ENCODE measurements around the gene AP3D1.

The AP3D1 gene

DNA sequence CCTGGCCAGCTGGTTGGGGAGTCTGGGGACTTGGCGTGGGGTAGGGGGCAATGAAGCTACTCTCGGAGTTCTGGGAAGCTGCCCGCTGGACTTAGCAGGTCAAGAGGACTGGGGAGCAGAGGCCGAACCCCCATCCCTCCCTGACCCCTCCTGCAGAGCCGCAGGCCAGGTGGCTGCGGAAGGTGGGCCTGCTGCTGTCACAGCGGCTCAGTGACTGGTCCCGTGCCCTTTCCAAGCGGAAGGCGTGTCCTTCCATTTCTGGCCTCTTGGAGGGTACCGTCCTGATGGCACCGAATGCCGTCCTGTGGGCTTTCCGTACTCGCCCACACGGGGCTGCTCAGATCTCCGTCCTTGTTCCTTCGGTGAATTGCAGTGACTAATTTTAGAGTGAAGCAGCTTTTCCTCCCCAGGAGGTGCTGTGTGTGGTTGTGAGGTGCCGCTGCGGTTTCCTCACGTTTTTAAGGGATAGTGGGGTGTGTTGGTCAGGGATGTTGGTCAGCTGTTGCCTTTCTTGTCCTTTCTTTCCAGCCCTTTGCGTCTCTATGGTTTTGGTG is 33.1 kb upstream of the AP3D1 start:
- no peak for ATAC-seq (ENCODE audit: low read depth)
- H3K9me3 ChIP-seq (ENCODE audit: severe bottlenecking): no peaks in the 10 kb centered on the region
- TF ChIP-seq, protein P1, sequence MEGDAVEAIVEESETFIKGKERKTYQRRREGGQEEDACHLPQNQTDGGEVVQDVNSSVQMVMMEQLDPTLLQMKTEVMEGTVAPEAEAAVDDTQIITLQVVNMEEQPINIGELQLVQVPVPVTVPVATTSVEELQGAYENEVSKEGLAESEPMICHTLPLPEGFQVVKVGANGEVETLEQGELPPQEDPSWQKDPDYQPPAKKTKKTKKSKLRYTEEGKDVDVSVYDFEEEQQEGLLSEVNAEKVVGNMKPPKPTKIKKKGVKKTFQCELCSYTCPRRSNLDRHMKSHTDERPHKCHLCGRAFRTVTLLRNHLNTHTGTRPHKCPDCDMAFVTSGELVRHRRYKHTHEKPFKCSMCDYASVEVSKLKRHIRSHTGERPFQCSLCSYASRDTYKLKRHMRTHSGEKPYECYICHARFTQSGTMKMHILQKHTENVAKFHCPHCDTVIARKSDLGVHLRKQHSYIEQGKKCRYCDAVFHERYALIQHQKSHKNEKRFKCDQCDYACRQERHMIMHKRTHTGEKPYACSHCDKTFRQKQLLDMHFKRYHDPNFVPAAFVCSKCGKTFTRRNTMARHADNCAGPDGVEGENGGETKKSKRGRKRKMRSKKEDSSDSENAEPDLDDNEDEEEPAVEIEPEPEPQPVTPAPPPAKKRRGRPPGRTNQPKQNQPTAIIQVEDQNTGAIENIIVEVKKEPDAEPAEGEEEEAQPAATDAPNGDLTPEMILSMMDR (IDR thresholded peaks at IDR 0.05; ENCODE audit: poor library complexity, severe bottlenecking): no peak
- H3K4me1 ChIP-seq (ENCODE audit: insufficient read depth, poor library complexity, severe bottlenecking): no peaks in the 10 kb centered on the region
- H3K4me3 ChIP-seq (ENCODE audit: severe bottlenecking): no peak overlapping the region
- peaks cover 22% of the 10 kb centered on the region for H3K36me3 ChIP-seq (ENCODE audit: low read depth)
- no peak overlapping the region for H3K27ac ChIP-seq (ENCODE audit: poor library complexity, severe bottlenecking)
- no peaks in the 10 kb centered on the region for H3K27me3 ChIP-seq (ENCODE audit: insufficient read depth, poor library complexity, severe bottlenecking)
- DNase-seq (ENCODE audit: low spot score): no peak

DNA sequence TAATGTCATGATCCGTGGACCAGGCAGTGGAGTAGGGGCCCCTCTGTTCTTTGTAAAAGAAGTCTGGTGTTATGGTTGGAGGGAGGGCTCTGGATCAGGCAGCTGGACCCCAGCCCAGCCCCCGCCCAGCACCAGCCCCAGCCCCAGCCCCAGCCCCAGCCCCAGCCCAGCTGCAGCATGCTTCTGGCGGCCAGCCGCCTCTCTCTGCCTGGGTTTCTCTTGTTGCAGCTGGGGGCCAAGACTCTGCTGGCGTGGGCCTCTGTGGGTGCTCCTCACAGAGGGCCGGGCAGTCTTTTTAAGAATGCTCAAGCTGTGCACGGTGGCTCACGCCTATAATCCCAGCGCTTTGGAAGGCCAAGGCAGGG is 30.2 kb upstream of the AP3D1 start:
- H3K4me1 ChIP-seq (ENCODE audit: insufficient read depth, poor library complexity, severe bottlenecking): no peaks in the 10 kb centered on the region
- H3K36me3 ChIP-seq (ENCODE audit: low read depth): peaks cover 19% of the 10 kb centered on the region
- TF ChIP-seq, protein P1 (IDR thresholded peaks at IDR 0.05; ENCODE audit: poor library complexity, severe bottlenecking): no peak
- no peaks in the 10 kb centered on the region for H3K27me3 ChIP-seq (ENCODE audit: insufficient read depth, poor library complexity, severe bottlenecking)
- H3K4me3 ChIP-seq (ENCODE audit: severe bottlenecking): no peak overlapping the region
- no peak overlapping the region for H3K27ac ChIP-seq (ENCODE audit: poor library complexity, severe bottlenecking)
- H3K9me3 ChIP-seq (ENCODE audit: severe bottlenecking): no peaks in the 10 kb centered on the region
- ATAC-seq (ENCODE audit: low read depth): no peak
- DNase-seq (ENCODE audit: low spot score): no peak

DNA sequence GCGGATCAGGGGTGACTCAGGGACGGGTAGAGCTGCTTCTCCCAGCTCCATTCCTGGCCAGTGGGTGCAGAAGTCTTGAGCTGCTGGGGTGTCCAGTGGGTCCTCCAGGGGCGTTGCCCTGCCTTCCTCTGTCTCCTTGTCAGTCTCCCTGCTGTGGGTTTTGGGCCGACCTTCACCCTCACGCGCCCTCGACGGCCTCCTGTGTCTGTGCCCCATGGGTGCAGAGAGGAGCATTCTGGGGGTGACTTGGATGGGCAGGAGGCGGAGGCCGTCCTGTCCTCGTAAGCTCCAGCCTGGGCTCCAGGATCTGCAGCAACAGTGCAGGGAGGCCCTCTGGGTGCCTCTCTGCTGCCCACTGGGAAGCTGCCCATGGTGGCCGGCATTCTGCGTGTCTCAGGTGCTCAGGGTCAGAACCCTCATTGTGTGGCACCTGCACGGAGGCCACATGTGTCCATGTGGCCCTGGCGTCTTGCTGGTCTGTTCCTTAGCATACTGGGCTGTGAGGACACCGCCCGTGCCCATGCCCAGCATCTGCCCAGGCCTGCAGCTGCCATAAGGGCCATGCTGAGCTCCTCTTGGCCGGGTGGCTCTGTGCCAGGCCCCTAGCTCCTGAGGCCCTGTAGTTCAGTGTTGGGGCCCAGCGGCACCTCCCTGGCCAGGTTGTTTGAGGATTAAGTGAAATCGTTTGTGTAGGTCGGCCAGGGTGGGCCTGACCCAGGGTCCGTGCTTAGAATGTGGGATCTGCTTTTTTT is 29.7 kb upstream of the AP3D1 start:
- Histone ChIP-seq H3K4me1 (ENCODE audit: insufficient read depth, poor library complexity, severe bottlenecking) (peaks cover 2% of the 10 kb centered on the region), H3K4me3 (ENCODE audit: severe bottlenecking) (no peak overlapping the region), H3K9me3 (ENCODE audit: severe bottlenecking) (no peaks in the 10 kb centered on the region), H3K27me3 (ENCODE audit: insufficient read depth, poor library complexity, severe bottlenecking) (no peaks in the 10 kb centered on the region), H3K27ac (ENCODE audit: poor library complexity, severe bottlenecking) (no peak overlapping the region), H3K36me3 (ENCODE audit: low read depth) (peaks cover 18% of the 10 kb centered on the region)
- TF ChIP-seq, protein P1 (IDR thresholded peaks at IDR 0.05; ENCODE audit: poor library complexity, severe bottlenecking): no peak
- no peak for ATAC-seq (ENCODE audit: low read depth)
- DNase-seq (ENCODE audit: low spot score): no peak

DNA sequence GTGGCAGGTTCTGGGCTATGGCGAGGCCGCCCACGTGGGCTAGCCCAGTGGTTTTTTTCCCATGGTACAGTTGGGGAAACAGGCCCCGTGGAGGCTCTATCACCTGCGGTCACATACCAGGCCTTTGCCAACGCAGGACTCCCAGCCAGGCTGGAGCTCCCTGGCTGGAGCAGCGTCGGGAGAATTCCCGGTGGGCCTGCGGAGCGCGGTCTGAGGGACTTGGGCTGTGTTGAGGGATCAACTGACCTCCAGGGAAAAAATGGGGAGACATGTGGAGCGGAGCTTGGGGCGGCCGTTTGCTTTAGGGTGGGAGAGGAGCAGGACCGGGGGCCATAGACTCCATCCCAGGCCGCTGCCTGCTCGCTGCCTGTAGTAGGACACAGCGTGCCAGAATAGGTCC is 28.7 kb upstream of the AP3D1 start:
- ATAC-seq (ENCODE audit: low read depth) (no peak), DNase-seq (ENCODE audit: low spot score) (no peak)
- Histone ChIP-seq H3K4me3 (ENCODE audit: severe bottlenecking) (no peak overlapping the region), H3K9me3 (ENCODE audit: severe bottlenecking) (no peaks in the 10 kb centered on the region), H3K27ac (ENCODE audit: poor library complexity, severe bottlenecking) (no peak overlapping the region), H3K4me1 (ENCODE audit: insufficient read depth, poor library complexity, severe bottlenecking) (peaks cover 2% of the 10 kb centered on the region), H3K27me3 (ENCODE audit: insufficient read depth, poor library complexity, severe bottlenecking) (no peaks in the 10 kb centered on the region), H3K36me3 (ENCODE audit: low read depth) (peaks cover 10% of the 10 kb centered on the region)
- TF ChIP-seq, protein P1 (IDR thresholded peaks at IDR 0.05; ENCODE audit: poor library complexity, severe bottlenecking): no peak

DNA sequence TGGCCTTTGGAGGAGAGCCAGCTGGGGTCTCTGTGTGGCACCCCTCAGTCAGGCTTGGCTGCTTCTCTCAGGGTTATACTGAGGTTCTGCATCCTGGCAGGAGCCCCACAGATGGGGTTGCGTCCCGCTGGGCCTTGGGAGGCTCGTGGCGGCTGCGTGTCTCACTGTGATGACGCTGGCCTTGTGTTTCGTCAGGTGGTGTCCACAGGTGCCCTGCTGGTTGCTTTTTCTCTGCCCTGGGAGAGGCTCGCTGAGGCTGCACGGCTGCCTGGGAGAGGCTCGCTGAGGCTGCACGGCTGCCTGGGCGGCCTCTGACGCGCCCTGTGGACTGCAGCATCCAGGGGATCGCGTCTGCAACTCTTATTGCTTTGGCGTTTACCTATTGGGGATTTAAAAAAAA is 27.7 kb upstream of the AP3D1 start:
- no peak for DNase-seq (ENCODE audit: low spot score)
- Histone ChIP-seq H3K4me3 (ENCODE audit: severe bottlenecking) (no peak overlapping the region), H3K4me1 (ENCODE audit: insufficient read depth, poor library complexity, severe bottlenecking) (peaks cover 2% of the 10 kb centered on the region), H3K9me3 (ENCODE audit: severe bottlenecking) (no peaks in the 10 kb centered on the region), H3K36me3 (ENCODE audit: low read depth) (peaks cover 7% of the 10 kb centered on the region; the same call in 1 of the 2 replicates), H3K27ac (ENCODE audit: poor library complexity, severe bottlenecking) (no peak overlapping the region), H3K27me3 (ENCODE audit: insufficient read depth, poor library complexity, severe bottlenecking) (no peaks in the 10 kb centered on the region)
- TF ChIP-seq, protein P1 (IDR thresholded peaks at IDR 0.05; ENCODE audit: poor library complexity, severe bottlenecking): no peak
- ATAC-seq (ENCODE audit: low read depth): no peak
